Large intestine (tissue), 3 donors: ENCODE measurements around the gene IFT27. TPM values are rescaled to one million over a fixed set of nuclear protein-coding genes. Genes with fewer than 3 reads are reported as not detected.

ENCODE experiments used
- DNase-seq, 2 donors: peaks; one replicate each; pipeline versions ENCODE4 v3.0.0 to v3.0.0-alpha.2; 2013
- H3K27ac ChIP-seq: one replicate; pipeline ENCODE4 v1.5.1; 2013; ENCODE audit warnings: low read length
- H3K27me3 ChIP-seq: 2 replicates; pipeline ENCODE4 v1.6.1; 2013; ENCODE audit warnings: low read length; ENCODE audit not compliant: control insufficient read depth, insufficient read depth
- H3K36me3 ChIP-seq: 2 replicates; pipeline ENCODE4 v1.6.1; 2013; ENCODE audit warnings: low read length; ENCODE audit not compliant: control insufficient read depth, insufficient read depth
- H3K4me1 ChIP-seq: one replicate; pipeline ENCODE4 v1.6.1; 2013; ENCODE audit warnings: low read length; ENCODE audit not compliant: control insufficient read depth, insufficient read depth
- H3K4me3 ChIP-seq: one replicate; pipeline ENCODE4 v1.5.1; 2013; ENCODE audit warnings: low read length
- H3K9me3 ChIP-seq: one replicate; pipeline ENCODE4 v1.6.1; 2013; ENCODE audit warnings: mild to moderate bottlenecking, low read depth, low read length, moderate library complexity; ENCODE audit not compliant: control insufficient read depth
- WGBS: methylation state at CpG from one replicate; pipeline ENCODE4 v1.1.5; 2013; ENCODE audit warnings: low lambda C conversion rate; ENCODE audit not compliant: insufficient coverage; 5-methylcytosine and 5-hydroxymethylcytosine counted together
- polyA plus RNA-seq: library from polyadenylated mRNA; unstranded; fragments of 120-200 nt; gene quantifications from one replicate; pipeline ENCODE4 v1.2.1, GENCODE V29; 2013

Gene IFT27
- polyA plus RNA-seq, 1 donor, result 28.7 TPM

- WGBS, result 100% methylated on average over 1 of the region's 11 CpGs
- Histone ChIP-seq H3K9me3 (no peaks in the 10 kb centered on the region), H3K4me3 (no peak overlapping the region), H3K36me3 (peaks cover 27% of the 10 kb centered on the region), H3K27me3 (no peaks in the 10 kb centered on the region), H3K27ac (no peak overlapping the region), H3K4me1 (peaks cover 8% of the 10 kb centered on the region)
- DNase-seq, result no peak
These were observed 9.9 kb downstream of the IFT27 start for GRCh38 chr22:36765943-36766450.

GRCh38 chr22:36765131-36765942 is 10.6 kb downstream of the IFT27 start:
- Histone ChIP-seq H3K9me3 (no peaks in the 10 kb centered on the region), H3K4me1 (peaks cover 8% of the 10 kb centered on the region), H3K27me3 (no peaks in the 10 kb centered on the region), H3K36me3 (peaks cover 27% of the 10 kb centered on the region), H3K27ac (no peak overlapping the region), H3K4me3 (no peak overlapping the region)
- no CpG with 5 or more reads among the region's 17 CpGs for WGBS
- no peak for DNase-seq

- WGBS, result no CpG with 5 or more reads among the region's 6 CpGs
- Histone ChIP-seq H3K4me1 (peaks cover 8% of the 10 kb centered on the region), H3K9me3 (no peaks in the 10 kb centered on the region), H3K27me3 (no peaks in the 10 kb centered on the region), H3K4me3 (no peak overlapping the region), H3K27ac (no peak overlapping the region), H3K36me3 (peaks cover 27% of the 10 kb centered on the region)
- no peak for DNase-seq
These were observed 11.3 kb downstream of the IFT27 start for GRCh38 chr22:36764641-36765040.

- peaks cover 8% of the 10 kb centered on the region for H3K4me1 ChIP-seq
- WGBS, result 80% methylated on average over 1 of the region's 9 CpGs
- no peaks in the 10 kb centered on the region for H3K27me3 ChIP-seq
- H3K27ac ChIP-seq, result no peak overlapping the region
- no peak overlapping the region for H3K4me3 ChIP-seq
- DNase-seq, result no peak
- peaks cover 27% of the 10 kb centered on the region for H3K36me3 ChIP-seq
- H3K9me3 ChIP-seq, result no peaks in the 10 kb centered on the region
These were observed 11.9 kb downstream of the IFT27 start for GRCh38 chr22:36764060-36764459.

- no peak for DNase-seq
- Histone ChIP-seq H3K27me3 (no peaks in the 10 kb centered on the region), H3K27ac (no peak overlapping the region), H3K36me3 (peaks cover 27% of the 10 kb centered on the region), H3K4me1 (peaks cover 8% of the 10 kb centered on the region), H3K4me3 (no peak overlapping the region), H3K9me3 (no peaks in the 10 kb centered on the region)
- WGBS, result no CpG with 5 or more reads among the region's 8 CpGs
These were observed 12.3 kb downstream of the IFT27 start for GRCh38 chr22:36763576-36763975.

GRCh38 chr22:36762687-36763260 is 13.1 kb downstream of the IFT27 start:
- peak; percentile 21 to 35 for DNase-seq
- peaks cover 8% of the 10 kb centered on the region for H3K4me1 ChIP-seq
- no peaks in the 10 kb centered on the region for H3K9me3 ChIP-seq
- H3K27me3 ChIP-seq, result no peaks in the 10 kb centered on the region
- no peak overlapping the region for H3K4me3 ChIP-seq
- H3K27ac ChIP-seq, result peak overlapping the region; percentile 48
- H3K36me3 ChIP-seq, result peaks cover 27% of the 10 kb centered on the region
- WGBS, result no CpG with 5 or more reads among the region's 17 CpGs

GRCh38 chr22:36761553-36762240 is 14.2 kb downstream of the IFT27 start:
- no CpG with 5 or more reads among the region's 10 CpGs for WGBS
- no peak overlapping the region for H3K4me3 ChIP-seq
- no peaks in the 10 kb centered on the region for H3K9me3 ChIP-seq
- no peaks in the 10 kb centered on the region for H3K27me3 ChIP-seq
- no peak for DNase-seq
- peaks cover 21% of the 10 kb centered on the region for H3K36me3 ChIP-seq
- H3K27ac ChIP-seq, result peak overlapping the region; percentile 23
- H3K4me1 ChIP-seq, result peaks cover 8% of the 10 kb centered on the region

GRCh38 chr22:36760786-36761185 is 15.1 kb downstream of the IFT27 start:
- H3K4me3 ChIP-seq, result no peak overlapping the region
- no peaks in the 10 kb centered on the region for H3K27me3 ChIP-seq
- no peak for DNase-seq
- WGBS, result no CpG with 5 or more reads among the region's 11 CpGs
- H3K36me3 ChIP-seq, result peaks cover 13% of the 10 kb centered on the region
- H3K9me3 ChIP-seq, result no peaks in the 10 kb centered on the region
- peaks cover 8% of the 10 kb centered on the region for H3K4me1 ChIP-seq
- H3K27ac ChIP-seq, result no peak overlapping the region

GRCh38 chr22:36759481-36760159 is 16.3 kb downstream of the IFT27 start:
- DNase-seq, result no peak
- H3K9me3 ChIP-seq, result no peaks in the 10 kb centered on the region
- peaks cover 1% of the 10 kb centered on the region for H3K27me3 ChIP-seq
- no peak overlapping the region for H3K27ac ChIP-seq
- H3K4me1 ChIP-seq, result peaks cover 8% of the 10 kb centered on the region
- 80% methylated on average over 3 of the region's 19 CpGs for WGBS
- H3K36me3 ChIP-seq, result peaks cover 9% of the 10 kb centered on the region
- no peak overlapping the region for H3K4me3 ChIP-seq

GRCh38 chr22:36758792-36759271 is 17.1 kb downstream of the IFT27 start:
- H3K36me3 ChIP-seq, result peaks cover 9% of the 10 kb centered on the region
- no CpG with 5 or more reads among the region's 15 CpGs for WGBS
- no peak overlapping the region for H3K27ac ChIP-seq
- H3K4me3 ChIP-seq, result no peak overlapping the region
- no peak for DNase-seq
- peaks cover 8% of the 10 kb centered on the region for H3K4me1 ChIP-seq
- peaks cover 7% of the 10 kb centered on the region for H3K27me3 ChIP-seq
- H3K9me3 ChIP-seq, result no peaks in the 10 kb centered on the region
